Adrenal gland (tissue), 5 donors: ENCODE data around the gene PAX7.

ENCODE experiments used
- CTCF ChIP-seq, 6 experiments: fragments of 450-650 bp in 4 of 6; fragments of 200-600 bp in 2 of 6; sonication (generic) in 1 of 6; IDR thresholded peaks; 1 replicate in 5 of 6; 2 replicates in 1 of 6; pipeline versions ENCODE4 v1.5.1 to v1.8.0; 2016 to 2021; ENCODE audit warnings: antibody characterized with exemption in 6 of 6, mild to moderate bottlenecking in 2 of 6, moderate library complexity in 1 of 6
- POLR2A ChIP-seq, 2 donors: fragments of 450-650 bp; IDR thresholded peaks; one replicate each; pipeline ENCODE4 v1.6.1; 2017; ENCODE audit warnings: antibody characterized with exemption in 2 of 2, mild to moderate bottlenecking in 2 of 2, moderate library complexity in 1 of 2
- donor health status: DM: no; HTN: no; CAD: no.

- no peak for TF ChIP-seq CTCF (IDR thresholded peaks at IDR 0.05)
- TF ChIP-seq POLR2A (IDR thresholded peaks at IDR 0.05), result no peak
These were observed 77.1 kb downstream of the PAX7 start for GRCh38 chr1:18707696-18708257.
